ENCODE data around the gene SCUBE1. TPM values are rescaled to one million over a fixed set of nuclear protein-coding genes. Genes with fewer than 3 reads are reported as not detected.

Gene SCUBE1
- total and polyA plus RNA-seq, 2 donors = 0.30 to 0.52 TPM

GRCh38 chr22:43237280-43237679 lies 105.9 kb downstream of the SCUBE1 start:
- DNase-seq (ENCODE audit: low read depth in 6 of 9, low spot score in 9 of 9) = no peak

GRCh38 chr22:43236411-43237166 lies 106.6 kb downstream of the SCUBE1 start:
- H3K27ac ChIP-seq (ENCODE audit: low read depth in 1 of 2, low read length in 1 of 2) = no peak overlapping the region
- no peaks in the 10 kb centered on the region for H3K4me1 ChIP-seq (ENCODE audit: control insufficient read depth in 2 of 2, insufficient read depth in 2 of 2, low read length in 2 of 2)
- 89% methylated on average over 14 of the region's 14 CpGs for WGBS
- no peak for DNase-seq (ENCODE audit: low read depth in 6 of 9, low spot score in 9 of 9)
- H3K36me3 ChIP-seq (ENCODE audit: control insufficient read depth in 2 of 2, insufficient read depth in 2 of 2, low read length in 1 of 2) = no peaks in the 10 kb centered on the region
- H3K9me3 ChIP-seq (ENCODE audit: control insufficient read depth in 2 of 2, insufficient read depth in 1 of 2, low read length in 1 of 2) = no peaks in the 10 kb centered on the region
- H3K27me3 ChIP-seq (ENCODE audit: control insufficient read depth in 2 of 2, insufficient read depth in 1 of 2, low read length in 1 of 2) = peaks cover 0 to 2% of the 10 kb centered on the region in 2 donors
- H3K4me3 ChIP-seq (ENCODE audit: low read length in 2 of 2) = no peak overlapping the region

More at GRCh38 chr22:43237280-43237679, 105.9 kb downstream of the SCUBE1 start:
- Histone ChIP-seq H3K4me1 (ENCODE audit: control insufficient read depth in 2 of 2, insufficient read depth in 2 of 2, low read length in 2 of 2) (no peaks in the 10 kb centered on the region), H3K36me3 (ENCODE audit: control insufficient read depth in 2 of 2, insufficient read depth in 2 of 2, low read length in 1 of 2) (no peaks in the 10 kb centered on the region), H3K27ac (ENCODE audit: low read depth in 1 of 2, low read length in 1 of 2) (no peak overlapping the region), H3K27me3 (ENCODE audit: control insufficient read depth in 2 of 2, insufficient read depth in 1 of 2, low read length in 1 of 2) (peaks cover 0 to 2% of the 10 kb centered on the region in 2 donors), H3K9me3 (ENCODE audit: control insufficient read depth in 2 of 2, insufficient read depth in 1 of 2, low read length in 1 of 2) (no peaks in the 10 kb centered on the region), H3K4me3 (ENCODE audit: low read length in 2 of 2) (no peak overlapping the region)
- WGBS = 90% methylated on average over 9 of the region's 9 CpGs

GRCh38 chr22:43235445-43236409 lies 107.4 kb downstream of the SCUBE1 start:
- 90% methylated on average over 22 of the region's 22 CpGs for WGBS
- Histone ChIP-seq H3K4me1 (ENCODE audit: control insufficient read depth in 2 of 2, insufficient read depth in 2 of 2, low read length in 2 of 2) (peaks cover 0 to 5% of the 10 kb centered on the region in 2 donors), H3K9me3 (ENCODE audit: control insufficient read depth in 2 of 2, insufficient read depth in 1 of 2, low read length in 1 of 2) (no peaks in the 10 kb centered on the region), H3K27me3 (ENCODE audit: control insufficient read depth in 2 of 2, insufficient read depth in 1 of 2, low read length in 1 of 2) (peaks cover 0 to 2% of the 10 kb centered on the region in 2 donors), H3K36me3 (ENCODE audit: control insufficient read depth in 2 of 2, insufficient read depth in 2 of 2, low read length in 1 of 2) (no peaks in the 10 kb centered on the region), H3K27ac (ENCODE audit: low read depth in 1 of 2, low read length in 1 of 2) (no peak overlapping the region), H3K4me3 (ENCODE audit: low read length in 2 of 2) (no peak overlapping the region)
- no peak for DNase-seq (ENCODE audit: low read depth in 6 of 9, low spot score in 9 of 9)

GRCh38 chr22:43234264-43234988 lies 108.7 kb downstream of the SCUBE1 start:
- Histone ChIP-seq H3K27ac (ENCODE audit: low read depth in 1 of 2, low read length in 1 of 2) (no peak overlapping the region), H3K4me1 (ENCODE audit: control insufficient read depth in 2 of 2, insufficient read depth in 2 of 2, low read length in 2 of 2) (peaks cover 0 to 7% of the 10 kb centered on the region in 2 donors), H3K36me3 (ENCODE audit: control insufficient read depth in 2 of 2, insufficient read depth in 2 of 2, low read length in 1 of 2) (no peaks in the 10 kb centered on the region), H3K9me3 (ENCODE audit: control insufficient read depth in 2 of 2, insufficient read depth in 1 of 2, low read length in 1 of 2) (no peaks in the 10 kb centered on the region), H3K27me3 (ENCODE audit: control insufficient read depth in 2 of 2, insufficient read depth in 1 of 2, low read length in 1 of 2) (no peaks in the 10 kb centered on the region), H3K4me3 (ENCODE audit: low read length in 2 of 2) (no peak overlapping the region)
- 93% methylated on average over 9 of the region's 9 CpGs for WGBS
- no peak for DNase-seq (ENCODE audit: low read depth in 6 of 9, low spot score in 9 of 9)

- peaks cover 0 to 7% of the 10 kb centered on the region in 2 donors for H3K4me1 ChIP-seq (ENCODE audit: control insufficient read depth in 2 of 2, insufficient read depth in 2 of 2, low read length in 2 of 2)
- H3K27ac ChIP-seq (ENCODE audit: low read depth in 1 of 2, low read length in 1 of 2) = no peak overlapping the region
- no peak overlapping the region for H3K4me3 ChIP-seq (ENCODE audit: low read length in 2 of 2)
- no peaks in the 10 kb centered on the region for H3K9me3 ChIP-seq (ENCODE audit: control insufficient read depth in 2 of 2, insufficient read depth in 1 of 2, low read length in 1 of 2)
- H3K36me3 ChIP-seq (ENCODE audit: control insufficient read depth in 2 of 2, insufficient read depth in 2 of 2, low read length in 1 of 2) = no peaks in the 10 kb centered on the region
- DNase-seq (ENCODE audit: low read depth in 6 of 9, low spot score in 9 of 9) = no peak
- no peaks in the 10 kb centered on the region for H3K27me3 ChIP-seq (ENCODE audit: control insufficient read depth in 2 of 2, insufficient read depth in 1 of 2, low read length in 1 of 2)
- WGBS = 96% methylated on average over 6 of the region's 6 CpGs
These were observed 109.6 kb downstream of the SCUBE1 start for GRCh38 chr22:43233529-43233928.

GRCh38 chr22:43232445-43232844 lies 110.7 kb downstream of the SCUBE1 start:
- 96% methylated on average over 8 of the region's 8 CpGs for WGBS
- no peaks in the 10 kb centered on the region for H3K9me3 ChIP-seq (ENCODE audit: control insufficient read depth in 2 of 2, insufficient read depth in 1 of 2, low read length in 1 of 2)
- H3K27me3 ChIP-seq (ENCODE audit: control insufficient read depth in 2 of 2, insufficient read depth in 1 of 2, low read length in 1 of 2) = no peaks in the 10 kb centered on the region
- no peak overlapping the region for H3K4me3 ChIP-seq (ENCODE audit: low read length in 2 of 2)
- no peak overlapping the region for H3K27ac ChIP-seq (ENCODE audit: low read depth in 1 of 2, low read length in 1 of 2)
- DNase-seq (ENCODE audit: low read depth in 6 of 9, low spot score in 9 of 9) = no peak
- H3K36me3 ChIP-seq (ENCODE audit: control insufficient read depth in 2 of 2, insufficient read depth in 2 of 2, low read length in 1 of 2) = no peaks in the 10 kb centered on the region
- peaks cover 0 to 8% of the 10 kb centered on the region in 2 donors for H3K4me1 ChIP-seq (ENCODE audit: control insufficient read depth in 2 of 2, insufficient read depth in 2 of 2, low read length in 2 of 2)

GRCh38 chr22:43231724-43232034 lies 111.5 kb downstream of the SCUBE1 start:
- no peaks in the 10 kb centered on the region for H3K9me3 ChIP-seq (ENCODE audit: control insufficient read depth in 2 of 2, insufficient read depth in 1 of 2, low read length in 1 of 2)
- no peaks in the 10 kb centered on the region for H3K36me3 ChIP-seq (ENCODE audit: control insufficient read depth in 2 of 2, insufficient read depth in 2 of 2, low read length in 1 of 2)
- H3K4me1 ChIP-seq (ENCODE audit: control insufficient read depth in 2 of 2, insufficient read depth in 2 of 2, low read length in 2 of 2) = peaks cover 0 to 16% of the 10 kb centered on the region in 2 donors
- 91% methylated on average over 15 of the region's 15 CpGs for WGBS
- H3K27ac ChIP-seq (ENCODE audit: low read depth in 1 of 2, low read length in 1 of 2) = no peak overlapping the region
- no peaks in the 10 kb centered on the region for H3K27me3 ChIP-seq (ENCODE audit: control insufficient read depth in 2 of 2, insufficient read depth in 1 of 2, low read length in 1 of 2)
- no peak overlapping the region for H3K4me3 ChIP-seq (ENCODE audit: low read length in 2 of 2)
- no peak for DNase-seq (ENCODE audit: low read depth in 6 of 9, low spot score in 9 of 9)

GRCh38 chr22:43230971-43231723 lies 112.0 kb downstream of the SCUBE1 start:
- Histone ChIP-seq H3K36me3 (ENCODE audit: control insufficient read depth in 2 of 2, insufficient read depth in 2 of 2, low read length in 1 of 2) (no peaks in the 10 kb centered on the region), H3K9me3 (ENCODE audit: control insufficient read depth in 2 of 2, insufficient read depth in 1 of 2, low read length in 1 of 2) (no peaks in the 10 kb centered on the region), H3K4me3 (ENCODE audit: low read length in 2 of 2) (no peak overlapping the region), H3K4me1 (ENCODE audit: control insufficient read depth in 2 of 2, insufficient read depth in 2 of 2, low read length in 2 of 2) (peaks cover 0 to 21% of the 10 kb centered on the region in 2 donors), H3K27me3 (ENCODE audit: control insufficient read depth in 2 of 2, insufficient read depth in 1 of 2, low read length in 1 of 2) (no peaks in the 10 kb centered on the region), H3K27ac (ENCODE audit: low read depth in 1 of 2, low read length in 1 of 2) (no peak overlapping the region)
- WGBS = 25% methylated on average over 23 of the region's 23 CpGs
- DNase-seq (ENCODE audit: low read depth in 6 of 9, low spot score in 9 of 9) = peak in 7 of 9 donors; percentile 26 to 68 (median 47)

Measured in thymus (tissue), 11 donors.